H1 (cell line): Measurements from ENCODE around the gene LIG1. TPM values are rescaled to one million over a fixed set of nuclear protein-coding genes. Genes with fewer than 3 reads are reported as not detected.

Source experiments
- CTCF ChIA-PET: fragments of 300-600 bp; sonication (Branson Sonifier 250); formaldehyde crosslinking; loops from one replicate; lab custom pipeline; 2021; ENCODE audit not compliant: partially characterized antibody; lab: Charles Lee
- POLR2A ChIA-PET: fragments of 300-600 bp; sonication (Branson Sonifier 250); formaldehyde crosslinking; loops from one replicate; lab custom pipeline; 2021; ENCODE audit warnings: inconsistent platforms; ENCODE audit not compliant: partially characterized antibody; lab: Charles Lee
- DNase-seq, 2 experiments: peaks; one replicate each; pipeline versions ENCODE4 v3.0.0 to v3.0.0-alpha.2; 2010 to 2022; ENCODE audit warnings: low spot score in 2 of 2, low read depth in 1 of 2, mixed read lengths in 1 of 2
- FAIRE-seq: peaks from 2 replicates; lab custom pipeline; 2011; peaks lifted over from hg19 to GRCh38; lab: Jason Lieb, UNC
- H2AFZ ChIP-seq: 2 replicates; pipeline ENCODE4 v1.8.1; 2012; ENCODE audit warnings: low read length, inconsistent platforms
- H2AK5ac ChIP-seq: 2 replicates; pipeline ENCODE4 v1.6.1; 2013; ENCODE audit warnings: low read depth, low read length
- H2BK120ac ChIP-seq: replicated peaks from 2 replicates; pipeline ENCODE3; 2013; ENCODE audit warnings: low read depth, low read length, inconsistent platforms
- H2BK12ac ChIP-seq: 2 replicates; pipeline ENCODE4 v1.6.1; 2013; ENCODE audit warnings: low read depth, low read length
- H2BK15ac ChIP-seq: 2 replicates; pipeline ENCODE4 v1.6.1; 2013; ENCODE audit warnings: low read length
- H2BK20ac ChIP-seq: 2 replicates; pipeline ENCODE4 v1.6.1; 2013; ENCODE audit warnings: low read length
- H2BK5ac ChIP-seq: 2 replicates; pipeline ENCODE4 v1.6.1; 2013; ENCODE audit warnings: low read depth, low read length
- H3K14ac ChIP-seq: 2 replicates; pipeline ENCODE4 v1.6.1; 2013; ENCODE audit warnings: inconsistent platforms; ENCODE audit not compliant: insufficient read length
- H3K18ac ChIP-seq: 2 replicates; pipeline ENCODE4 v1.6.1; 2013; ENCODE audit warnings: low read length; ENCODE audit errors: extremely low read depth
- H3K23ac ChIP-seq: 2 replicates; pipeline ENCODE4 v1.6.1; 2013; ENCODE audit warnings: inconsistent platforms; ENCODE audit not compliant: insufficient read length
- H3K23me2 ChIP-seq: 2 replicates; pipeline ENCODE4 v1.6.1; 2013; ENCODE audit warnings: low read depth, low read length
- H3K27ac ChIP-seq: 2 replicates; pipeline ENCODE4 v1.6.1; 2011; ENCODE audit warnings: low read depth, low read length, inconsistent platforms
- H3K27me3 ChIP-seq, 4 experiments: replicated peaks in 1 of 4; 1 replicate in 1 of 4; 2 replicates in 3 of 4; pipeline versions ENCODE4 v1.6.1 to v1.8.1; 2011 to 2013; ENCODE audit warnings: low read length in 3 of 4, mild to moderate bottlenecking in 3 of 4, inconsistent platforms in 2 of 4, mixed read lengths in 2 of 4, moderate library complexity in 1 of 4; ENCODE audit not compliant: control insufficient read depth in 3 of 4, insufficient read depth in 3 of 4; ENCODE audit errors: extremely low read depth in 1 of 4
- H3K36me3 ChIP-seq, 4 experiments: 2 replicates each; pipeline versions ENCODE4 v1.6.1 to v1.8.1; 2011 to 2013; ENCODE audit warnings: mild to moderate bottlenecking in 4 of 4, low read length in 3 of 4, moderate library complexity in 2 of 4, control low read depth in 1 of 4, inconsistent platforms in 1 of 4; ENCODE audit not compliant: insufficient read depth in 4 of 4, control insufficient read depth in 2 of 4
- H3K4ac ChIP-seq: replicated peaks from 2 replicates; pipeline ENCODE3; 2013; ENCODE audit warnings: low read length, low read depth, mixed read lengths, inconsistent platforms; ENCODE audit not compliant: insufficient read length
- H3K4me1 ChIP-seq, 4 experiments: replicated peaks in 1 of 4; 1 replicate in 1 of 4; 2 replicates in 3 of 4; pipeline versions ENCODE4 v1.6.1 to v1.8.1; 2011 to 2013; ENCODE audit warnings: low read length in 3 of 4, inconsistent platforms in 2 of 4, mixed read lengths in 1 of 4; ENCODE audit not compliant: insufficient read depth in 4 of 4, control insufficient read depth in 3 of 4
- H3K4me2 ChIP-seq, 2 experiments: 2 replicates each; pipeline versions ENCODE4 v1.6.1 to v1.8.1; 2011 to 2013; ENCODE audit warnings: low read depth in 2 of 2, low read length in 2 of 2, control low read depth in 1 of 2, inconsistent platforms in 1 of 2, mild to moderate bottlenecking in 1 of 2; ENCODE audit not compliant: insufficient read depth in 1 of 2
- H3K4me3 ChIP-seq, 4 experiments: fragments of 200-600, 300-600 bp in 1 of 4; sonication (generic), shearing (Covaris generic), sonication (Bioruptor Twin) in 1 of 4; 2 replicates each; pipeline versions ENCODE4 v1.5.1 to v1.8.1; 2011 to 2016; ENCODE audit warnings: low read length in 4 of 4, low read depth in 3 of 4, control low read depth in 2 of 4, inconsistent platforms in 2 of 4, mild to moderate bottlenecking in 2 of 4, mixed read lengths in 1 of 4, moderate library complexity in 1 of 4; ENCODE audit not compliant: insufficient read depth in 2 of 4; ENCODE audit errors: extremely low read depth in 1 of 4
- H3K56ac ChIP-seq: replicated peaks from 2 replicates; pipeline ENCODE3; 2013; ENCODE audit warnings: low read depth, mild to moderate bottlenecking, mixed read lengths, low read length, inconsistent platforms; ENCODE audit not compliant: insufficient read length
- H3K79me1 ChIP-seq: 2 replicates; pipeline ENCODE4 v1.6.1; 2013; ENCODE audit warnings: low read depth, low read length, control low read depth
- H3K79me2 ChIP-seq, 2 experiments: 2 replicates each; pipeline versions ENCODE4 v1.6.1 to v1.8.1; 2012 to 2013; ENCODE audit warnings: low read length in 2 of 2, mild to moderate bottlenecking in 2 of 2, inconsistent platforms in 1 of 2; ENCODE audit not compliant: insufficient read depth in 2 of 2, control insufficient read depth in 1 of 2
- H3K9ac ChIP-seq, 4 experiments: replicated peaks in 1 of 4; 1 replicate in 1 of 4; 2 replicates in 3 of 4; pipeline versions ENCODE4 v1.6.1 to v1.8.1; 2011 to 2013; ENCODE audit warnings: low read depth in 3 of 4, low read length in 3 of 4, control low read depth in 2 of 4, mild to moderate bottlenecking in 2 of 4, moderate library complexity in 2 of 4, inconsistent platforms in 1 of 4; ENCODE audit errors: extremely low read depth in 1 of 4
- H3K9me3 ChIP-seq, 2 experiments: 2 replicates each; pipeline versions ENCODE4 v1.6.1 to v1.8.1; 2012 to 2013; ENCODE audit warnings: mild to moderate bottlenecking in 2 of 2, moderate library complexity in 2 of 2, control low read depth in 1 of 2, inconsistent platforms in 1 of 2, low read depth in 1 of 2, low read length in 1 of 2, mixed read lengths in 1 of 2; ENCODE audit not compliant: insufficient read depth in 2 of 2
- H4K20me1 ChIP-seq, 2 experiments: replicated peaks in 1 of 2; 2 replicates each; pipeline versions ENCODE3 to v1.8.1; 2011 to 2013; ENCODE audit warnings: inconsistent platforms in 2 of 2, low read length in 2 of 2, mild to moderate bottlenecking in 1 of 2; ENCODE audit not compliant: insufficient read depth in 2 of 2, control insufficient read depth in 1 of 2
- H4K5ac ChIP-seq: 2 replicates; pipeline ENCODE4 v1.6.1; 2013; ENCODE audit warnings: low read length, low read depth, mixed read lengths, inconsistent platforms; ENCODE audit not compliant: insufficient read length
- H4K8ac ChIP-seq: 2 replicates; pipeline ENCODE4 v1.8.0; 2013; ENCODE audit warnings: mild to moderate bottlenecking, moderate library complexity, low read length, inconsistent platforms; ENCODE audit not compliant: insufficient read depth; ENCODE audit errors: extremely low read depth
- H4K91ac ChIP-seq: replicated peaks from 2 replicates; pipeline ENCODE3; 2013; ENCODE audit warnings: low read length, mixed read lengths, inconsistent platforms; ENCODE audit not compliant: insufficient read length
- GABPA ChIP-seq: IDR thresholded peaks from 2 replicates; pipeline ENCODE4 v1.6.1; 2011; ENCODE audit warnings: mild to moderate bottlenecking, low read length, moderate library complexity, borderline replicate concordance; ENCODE audit not compliant: insufficient read depth
- SIN3A ChIP-seq, 2 experiments: IDR thresholded peaks in 1 of 2; conservative IDR thresholded peaks in 1 of 2; 2 replicates each; pipeline ENCODE4 v1.6.1; 2011 to 2012; ENCODE audit warnings: low read length in 2 of 2, improper control_type of control experiment in 1 of 2, low read depth in 1 of 2, mild to moderate bottlenecking in 1 of 2
- TCF12 ChIP-seq: IDR thresholded peaks from 2 replicates; pipeline ENCODE4 v1.6.1; 2011; ENCODE audit warnings: low read depth, mild to moderate bottlenecking, low read length
- WGBS, 2 experiments: shearing (Covaris generic) in 1 of 2; methylation state at CpG; one replicate each; pipeline versions ENCODE4 v1.1.6 to v1.1.7; 2013 to 2015; ENCODE audit warnings: low lambda C conversion rate in 2 of 2, mixed read lengths in 2 of 2, inconsistent platforms in 1 of 2, low coverage in 1 of 2, missing lambda C conversion rate in 1 of 2; ENCODE audit not compliant: insufficient replicate concordance in 2 of 2, insufficient coverage in 1 of 2, insufficient read length in 1 of 2; ENCODE audit errors: extremely low coverage in 1 of 2, missing lambda C conversion rate in 1 of 2; 5-methylcytosine and 5-hydroxymethylcytosine counted together
- polyA plus RNA-seq, 7 experiments: library from polyadenylated mRNA; depleted of rRNA in 3 of 7; stranded (reverse) in 5 of 7; unstranded in 2 of 7; fragments of >200 nt in 5 of 7; fragments of 200-250 nt in 2 of 7; gene quantifications; 1 replicate in 5 of 7; 2 replicates in 1 of 7; 4 replicates in 1 of 7; pipeline versions ENCODE4 v1.2.1 to v1.2.3, GENCODE V29; 2011 to 2013; ENCODE audit warnings: missing spikeins in 2 of 7, mixed read lengths in 2 of 7
- total RNA-seq: library from RNA; stranded (reverse); fragmentation: NEBNext Ultra II Directional; extraction: Animal tissue kit (Norgen Biotek cat#: 25700); gene quantifications from 2 replicates; pipeline ENCODE4 v1.2.1, GENCODE V29; 2021

Gene LIG1
- total and polyA plus RNA-seq, 2 of the 8 experiments (the other 6 are each of a cell fraction or from before 2014, with no cell fraction given) = 67.6 to 113 TPM

DNA sequence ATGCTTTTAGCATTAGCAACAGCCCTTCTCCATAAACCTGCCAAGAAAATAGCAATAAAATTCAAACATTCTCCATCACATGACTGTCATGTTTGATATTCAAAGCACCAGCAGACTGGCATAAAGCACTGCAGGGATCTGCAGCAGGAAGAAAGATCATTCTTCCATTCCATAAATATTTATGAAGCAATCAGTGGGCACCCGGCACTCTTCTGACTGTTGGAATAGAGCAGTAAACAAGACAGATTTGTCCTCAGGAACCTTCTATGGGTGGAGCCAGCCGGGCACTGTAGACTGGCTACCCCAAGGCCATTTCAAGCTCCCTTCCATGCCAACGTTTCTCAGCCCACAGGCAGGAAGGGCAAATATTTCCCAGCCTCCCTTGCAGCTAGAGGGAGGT, 85.1 kb downstream of the LIG1 start:
- no peak overlapping the region for H3K18ac ChIP-seq
- H3K79me2 ChIP-seq = no peaks in the 10 kb centered on the region
- no peak overlapping the region for H2BK120ac ChIP-seq
- no peak overlapping the region for H3K14ac ChIP-seq
- H3K9ac ChIP-seq = no peak overlapping the region
- H3K4me2 ChIP-seq = no peak overlapping the region
- H2BK20ac ChIP-seq = no peak overlapping the region
- no peak overlapping the region for H4K91ac ChIP-seq
- no peak overlapping the region for H3K56ac ChIP-seq
- H2AFZ ChIP-seq = no peak overlapping the region
- H4K5ac ChIP-seq = no peak overlapping the region
- FAIRE-seq (no peak), DNase-seq (no peak)
- no peak overlapping the region for H3K27ac ChIP-seq
- no peaks in the 10 kb centered on the region; a peak in 1 of 7 replicates for H3K4me1 ChIP-seq
- no peak overlapping the region for H2BK5ac ChIP-seq
- H4K8ac ChIP-seq = no peak overlapping the region
- ChIA-PET CTCF (interaction anchor here (1.4 to 5.8 kb wide), 4 partner anchors 14 to 121 kb away, joined by 4 to 43 read pairs (median 23); no protein-coding TSS in a partner anchor), POLR2A (interaction anchor here (1.2 to 1.3 kb wide), 2 partner anchors 10 to 23 kb away, joined by 4 to 5 read pairs; no protein-coding TSS in a partner anchor)
- H2BK12ac ChIP-seq = no peak overlapping the region
- WGBS, 2 experiments = 82% methylated on average over 3 of the region's 3 CpGs; no CpG with 5 or more reads in 1 of the 2 experiments
- no peak overlapping the region for H2BK15ac ChIP-seq
- no peak overlapping the region for H2AK5ac ChIP-seq
- H3K36me3 ChIP-seq = no peaks in the 10 kb centered on the region
- H3K9me3 ChIP-seq = peaks cover 0 to 2% of the 10 kb centered on the region in 2 experiments; a peak in 1 of 4 replicates
- TF ChIP-seq SIN3A (conservative IDR thresholded peaks at IDR 0.05 in 1 of 2, IDR thresholded peaks at IDR 0.05 in 1 of 2; ENCODE audit: low read depth in 1 of 2, low read length in 2 of 2) = no peak
- TF ChIP-seq TCF12 = no peak
- TF ChIP-seq GABPA = no peak
- H3K27me3 ChIP-seq = no peaks in the 10 kb centered on the region; a peak in 1 of 7 replicates
- H3K4me3 ChIP-seq = no peak overlapping the region
- no peaks in the 10 kb centered on the region for H4K20me1 ChIP-seq
- no peak overlapping the region for H3K4ac ChIP-seq
- no peak overlapping the region for H3K23ac ChIP-seq
- H3K23me2 ChIP-seq = no peaks in the 10 kb centered on the region; the same call in 1 of the 2 replicates
- H3K79me1 ChIP-seq = no peaks in the 10 kb centered on the region
